DMS79 (cell line): ENCODE results near the gene COX10.
"Not testable (repeated sequence)": the region's sequence is repeated elsewhere in the genome, so short reads cannot be mapped to it uniquely, and the experiment has no call there.

Experiments
- DNase-seq: peaks from one replicate; lab custom pipeline; 2025; lab: John Stamatoyannopoulos, UW

The COX10 gene

DNA sequence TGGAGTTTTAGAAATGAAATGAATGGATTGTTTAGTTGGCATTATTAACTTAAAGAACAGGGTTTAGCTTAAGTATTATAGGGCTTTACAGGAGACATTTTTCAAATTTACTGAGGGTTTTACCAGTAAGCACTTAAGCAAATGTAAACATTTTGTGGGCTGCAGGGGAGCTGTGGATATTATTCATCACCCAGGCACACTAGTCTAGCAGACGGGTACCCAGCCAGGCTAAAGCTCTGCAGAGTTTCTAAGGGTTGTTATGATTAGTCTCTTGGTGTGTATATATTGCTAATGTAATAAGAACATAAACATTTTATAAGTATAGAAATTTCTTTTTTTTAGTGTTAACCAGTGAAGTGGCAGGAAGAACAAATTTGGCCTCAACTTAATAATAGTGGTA, 110.6 kb downstream of the COX10 start:
- not testable (repeated sequence) for DNase-seq

DNA sequence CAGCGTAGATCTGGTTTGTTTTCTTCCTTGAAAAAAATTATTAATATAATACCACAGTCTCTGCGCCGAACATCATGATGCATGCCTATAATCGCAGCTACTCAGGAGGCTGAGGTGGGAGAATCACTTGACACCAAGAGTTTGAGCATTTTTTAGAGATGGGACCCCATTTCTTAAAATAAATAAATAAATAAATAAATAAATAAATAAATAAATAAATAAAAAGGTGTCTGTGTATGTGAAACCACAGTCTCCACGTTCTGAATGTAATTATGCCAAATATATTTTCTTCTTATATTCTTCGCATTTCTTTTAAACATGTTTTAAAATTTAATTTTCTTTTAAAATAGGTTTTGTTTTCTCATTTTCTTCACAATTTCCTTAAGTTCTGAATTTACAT, 112.8 kb downstream of the COX10 start:
- DNase-seq: not testable (repeated sequence)

DNA sequence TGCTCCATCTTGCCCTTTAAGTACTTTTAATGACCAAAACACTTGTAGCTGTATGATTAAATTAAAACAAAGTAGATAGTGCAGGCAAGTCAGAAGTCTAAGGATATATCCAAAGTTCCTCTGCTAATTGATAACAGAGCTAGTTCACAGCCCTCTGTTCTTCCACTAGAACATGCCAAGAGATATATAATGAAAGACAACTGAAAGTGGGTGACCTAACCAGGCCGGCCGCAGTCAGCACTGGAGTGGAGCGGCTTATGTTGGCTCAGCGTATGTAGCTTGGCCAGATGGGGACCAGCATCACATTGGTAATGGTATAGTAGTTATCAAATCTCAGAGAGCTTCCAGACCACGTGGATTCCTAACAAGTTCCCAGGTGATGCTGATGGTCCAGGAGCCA, 115.2 kb downstream of the COX10 start:
- not testable (repeated sequence) for DNase-seq

DNA sequence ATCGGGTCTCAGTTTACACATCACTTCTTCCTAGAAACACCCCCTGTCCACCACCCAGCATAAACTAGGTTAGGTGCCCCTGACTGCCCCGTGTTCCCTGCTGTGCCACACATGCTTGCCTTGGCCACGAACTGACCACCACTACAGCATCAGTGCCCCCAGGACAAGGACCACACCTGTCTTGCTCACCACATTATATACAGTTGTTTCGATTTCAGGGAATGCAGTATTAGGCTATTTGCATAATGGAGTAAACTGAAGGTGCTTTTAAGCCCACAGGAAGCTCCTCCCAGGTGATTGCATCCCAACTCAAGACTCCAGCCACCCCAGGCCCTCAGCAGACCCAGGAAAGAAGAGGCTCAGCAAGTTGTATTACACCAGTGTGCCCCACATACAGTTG, 117.1 kb downstream of the COX10 start:
- not testable (repeated sequence) for DNase-seq

DNA sequence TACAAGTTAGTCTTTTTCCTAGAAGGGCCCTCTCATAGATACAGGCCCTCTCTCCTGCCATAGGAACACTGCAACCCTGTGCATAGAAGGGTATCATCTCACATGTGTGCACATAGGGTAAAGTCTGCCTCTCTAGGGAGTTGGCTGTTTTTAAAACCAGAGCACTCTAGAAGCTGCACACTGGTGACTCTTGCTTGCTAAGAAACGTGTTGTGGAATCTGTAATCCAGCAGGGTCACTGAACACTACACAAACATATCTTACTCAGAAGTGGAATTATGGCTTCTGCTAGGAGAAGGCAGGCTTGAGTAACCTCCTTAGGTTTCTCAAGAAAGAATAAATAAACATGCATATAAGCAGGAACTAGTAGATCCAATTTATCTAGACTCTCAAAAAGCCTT, 121.5 kb downstream of the COX10 start:
- DNase-seq: not testable (repeated sequence)

DNA sequence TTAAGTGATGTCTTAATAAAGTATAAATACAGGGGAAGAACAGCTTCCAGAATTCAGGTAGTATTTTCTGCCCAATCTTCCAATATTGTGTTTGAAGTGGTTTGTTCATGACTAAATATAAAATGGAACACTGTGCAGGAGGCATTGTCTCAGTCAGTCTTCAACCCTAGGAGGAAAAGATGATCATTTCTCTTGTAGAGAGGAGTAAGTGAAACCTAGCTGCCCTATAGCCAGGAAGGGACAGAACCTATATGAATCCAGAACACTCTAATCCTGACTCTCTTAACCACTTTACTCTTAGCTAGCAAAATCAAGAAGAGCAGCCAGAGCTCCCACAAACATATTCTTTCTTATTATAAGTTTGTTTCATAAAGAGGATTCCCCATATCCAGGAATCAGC, 122.2 kb downstream of the COX10 start:
- DNase-seq: not testable (repeated sequence)

DNA sequence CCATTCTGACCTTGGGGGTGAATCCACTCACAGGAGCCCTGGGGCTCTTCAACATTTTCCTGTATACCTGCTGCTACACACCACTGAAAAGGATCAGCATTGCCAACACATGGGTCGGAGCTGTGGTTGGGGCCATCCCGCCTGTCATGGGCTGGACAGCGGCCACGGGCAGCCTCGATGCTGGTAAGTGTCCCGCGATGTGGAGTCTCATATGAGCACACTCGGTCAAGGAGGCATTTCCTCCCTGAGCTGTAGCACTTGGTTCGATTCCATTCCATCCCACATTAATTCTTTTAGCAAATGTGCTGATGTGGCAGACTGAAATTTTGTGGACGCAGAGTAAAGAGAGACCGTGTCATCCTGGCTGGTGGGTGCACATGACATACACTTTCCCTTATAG, 122.7 kb downstream of the COX10 start:
- not testable (repeated sequence) for DNase-seq

DNA sequence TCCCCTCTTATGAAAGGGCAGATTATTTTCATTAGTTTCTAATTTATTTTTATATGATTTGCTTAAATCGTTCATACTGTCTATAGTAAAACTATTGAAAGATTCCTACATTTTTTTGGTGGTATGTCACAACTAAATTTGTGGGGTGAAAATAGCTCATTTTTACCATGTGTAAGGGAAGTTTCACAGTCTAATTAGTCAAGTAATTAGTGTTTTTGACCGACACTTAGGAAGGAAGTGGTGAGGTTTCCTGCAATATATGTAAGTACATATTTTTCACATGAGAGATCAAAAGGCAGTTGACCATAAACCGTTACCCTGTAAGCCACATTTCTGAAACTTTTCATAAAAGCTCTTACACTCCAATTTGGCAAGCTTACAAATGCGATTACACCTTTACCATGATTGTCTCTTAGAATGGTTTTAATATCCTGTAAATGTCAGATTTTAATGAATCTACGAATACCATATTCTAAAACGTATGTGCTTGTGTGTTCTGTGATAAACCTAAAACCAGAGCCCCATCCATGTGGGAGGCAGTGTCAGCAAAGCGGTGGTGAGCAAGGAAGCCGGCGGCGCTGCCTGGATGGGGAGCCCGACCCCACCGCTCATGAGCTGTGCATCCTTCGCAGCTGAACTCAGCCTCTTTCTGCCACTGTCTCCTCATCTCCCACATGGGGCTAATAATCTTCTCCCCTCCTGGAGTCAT, 123.5 kb downstream of the COX10 start:
- DNase-seq: not testable (repeated sequence)

DNA sequence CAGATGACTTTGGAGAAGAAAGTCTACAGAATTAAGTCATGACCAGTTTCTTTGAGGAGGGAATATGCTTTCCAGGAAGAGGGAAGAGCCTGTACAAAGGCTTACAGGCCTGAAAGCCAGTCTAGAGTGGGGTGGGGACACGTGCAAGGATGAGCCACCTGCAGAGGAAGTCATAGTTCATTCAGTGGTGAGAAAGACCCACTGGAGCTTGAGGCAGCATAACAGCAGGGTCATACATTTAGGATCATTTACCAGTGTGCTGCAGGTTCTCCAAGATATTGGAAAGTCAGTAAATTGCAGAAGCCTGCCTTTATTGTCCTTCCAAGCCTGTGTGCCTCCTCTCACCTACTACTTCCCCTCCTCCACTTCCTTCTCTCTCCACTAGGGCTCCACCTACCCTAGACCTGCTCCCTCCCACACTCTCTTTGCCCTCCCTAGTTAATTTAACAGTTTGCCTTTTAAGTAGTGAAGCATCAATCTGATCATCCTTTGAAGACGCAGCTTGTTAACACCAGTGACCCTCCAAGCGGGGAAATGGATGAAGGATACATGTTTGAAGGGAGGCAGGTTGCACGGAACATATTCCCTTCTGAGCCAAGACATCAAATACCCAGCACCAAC, 127.2 kb downstream of the COX10 start:
- no peak for DNase-seq

DNA sequence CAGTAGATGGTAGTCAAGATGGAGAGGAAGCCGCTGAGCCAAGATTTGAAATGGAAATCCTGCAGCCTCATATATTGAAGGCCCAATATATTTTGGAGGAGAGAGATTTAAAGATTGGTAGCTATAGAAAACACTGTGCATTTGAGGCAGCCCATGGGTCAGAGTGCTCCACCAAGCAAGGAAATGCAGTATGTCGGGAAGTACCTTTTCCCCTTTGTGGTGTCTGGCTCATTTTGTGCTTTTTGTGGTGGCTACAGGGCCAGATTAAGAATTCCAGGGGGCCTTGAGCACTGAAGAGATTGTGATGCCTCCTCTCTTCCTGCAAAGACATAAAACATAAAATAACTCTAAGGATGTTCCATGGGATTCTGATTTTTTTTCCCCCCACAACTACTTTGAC, 127.8 kb downstream of the COX10 start:
- no peak for DNase-seq

DNA sequence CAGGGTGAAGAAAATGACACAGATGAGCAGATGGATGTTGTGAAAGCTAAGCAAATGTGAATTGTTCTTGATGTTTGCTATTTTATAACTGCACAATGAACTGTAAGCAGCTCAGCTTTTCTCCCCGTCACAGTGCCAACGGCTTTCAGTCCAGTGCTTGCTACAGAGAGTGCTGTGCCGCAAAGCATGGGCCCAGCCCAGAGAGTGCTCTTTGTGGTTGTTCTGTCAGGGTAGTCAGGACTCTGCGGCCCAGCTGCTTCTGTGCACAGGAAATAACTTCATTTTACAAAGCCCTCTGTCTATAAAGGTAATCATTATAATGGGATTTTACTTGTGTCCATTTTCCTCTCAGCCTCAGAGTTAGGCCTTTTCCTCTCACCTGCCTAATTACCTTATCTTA, 128.3 kb downstream of the COX10 start:
- no peak for DNase-seq

DNA sequence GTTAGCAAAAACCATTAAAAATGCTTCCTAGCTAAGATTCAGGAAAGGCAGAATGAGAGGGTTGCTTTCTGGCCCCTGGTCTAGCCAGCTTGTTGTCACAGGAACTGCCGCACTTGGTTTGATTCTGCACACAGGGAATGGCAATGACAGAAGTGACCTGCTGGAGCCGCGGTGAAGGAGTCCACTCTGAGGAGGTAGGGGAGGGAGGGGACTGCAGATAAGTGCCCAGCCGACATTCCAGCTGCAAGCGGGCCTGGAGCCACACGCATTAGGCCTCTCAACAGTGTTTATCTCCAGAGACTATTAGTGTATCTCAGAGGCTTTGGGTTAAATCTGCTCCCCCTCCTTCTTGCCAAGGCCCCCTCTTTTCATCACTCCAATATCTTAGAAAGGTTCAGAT, 128.7 kb downstream of the COX10 start:
- DNase-seq: no peak

DNA sequence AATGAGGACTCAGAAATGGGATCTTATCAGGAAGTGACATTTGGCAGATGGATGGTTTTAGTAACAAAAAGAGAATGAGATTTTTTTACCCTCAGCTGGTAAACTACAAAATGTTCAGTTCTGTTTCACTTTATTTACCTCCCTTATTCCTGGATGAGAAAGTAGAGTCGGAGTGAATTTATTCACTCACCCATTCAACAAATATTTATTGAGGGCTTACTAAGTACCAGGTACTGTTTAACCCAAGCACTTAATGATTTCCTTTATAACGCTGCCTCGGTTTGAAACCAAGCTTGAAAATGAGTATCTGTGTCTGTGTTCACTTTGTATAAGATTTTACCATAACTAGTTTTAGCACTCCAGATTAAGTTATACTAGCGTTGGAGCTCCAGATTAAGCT, 129.3 kb downstream of the COX10 start:
- no peak for DNase-seq

DNA sequence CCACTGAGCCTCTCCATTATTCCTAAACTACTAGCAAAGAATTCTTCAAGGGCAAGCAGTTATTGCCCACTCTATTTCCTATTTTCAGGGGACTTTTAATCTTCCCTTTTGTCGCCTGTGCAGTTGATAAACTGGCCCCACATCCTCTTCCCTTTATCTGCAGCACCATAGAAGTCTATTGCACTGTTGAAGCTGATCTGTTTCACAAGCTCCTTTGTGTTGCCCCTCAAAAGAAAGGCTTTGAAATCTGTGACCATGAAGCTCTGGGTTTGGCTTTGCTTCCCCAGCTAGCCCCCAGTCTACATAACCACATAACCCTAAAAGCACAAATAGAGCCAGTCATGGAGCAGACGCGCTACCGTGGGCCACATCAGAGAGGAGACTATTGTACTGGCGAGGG, 130.3 kb downstream of the COX10 start:
- no peak for DNase-seq

DNA sequence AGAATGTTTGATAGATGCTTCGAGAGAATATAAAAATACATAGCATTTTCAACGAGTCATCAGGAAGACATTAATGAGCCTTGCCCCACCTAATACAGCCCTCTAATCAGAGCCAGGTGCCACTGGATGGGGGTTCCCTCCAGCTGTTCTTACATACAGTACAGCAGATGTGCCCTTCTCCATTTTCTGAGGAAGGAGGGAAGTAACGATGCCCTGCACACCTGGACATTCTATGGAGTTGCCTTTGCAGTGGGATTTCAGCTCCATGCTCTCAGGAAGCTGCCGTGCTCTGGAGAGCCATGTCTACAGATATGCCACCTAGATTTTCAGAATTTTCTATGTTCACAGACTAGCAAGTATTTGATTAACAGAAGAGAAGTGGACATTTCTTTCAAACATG, 131.1 kb downstream of the COX10 start:
- no peak for DNase-seq

DNA sequence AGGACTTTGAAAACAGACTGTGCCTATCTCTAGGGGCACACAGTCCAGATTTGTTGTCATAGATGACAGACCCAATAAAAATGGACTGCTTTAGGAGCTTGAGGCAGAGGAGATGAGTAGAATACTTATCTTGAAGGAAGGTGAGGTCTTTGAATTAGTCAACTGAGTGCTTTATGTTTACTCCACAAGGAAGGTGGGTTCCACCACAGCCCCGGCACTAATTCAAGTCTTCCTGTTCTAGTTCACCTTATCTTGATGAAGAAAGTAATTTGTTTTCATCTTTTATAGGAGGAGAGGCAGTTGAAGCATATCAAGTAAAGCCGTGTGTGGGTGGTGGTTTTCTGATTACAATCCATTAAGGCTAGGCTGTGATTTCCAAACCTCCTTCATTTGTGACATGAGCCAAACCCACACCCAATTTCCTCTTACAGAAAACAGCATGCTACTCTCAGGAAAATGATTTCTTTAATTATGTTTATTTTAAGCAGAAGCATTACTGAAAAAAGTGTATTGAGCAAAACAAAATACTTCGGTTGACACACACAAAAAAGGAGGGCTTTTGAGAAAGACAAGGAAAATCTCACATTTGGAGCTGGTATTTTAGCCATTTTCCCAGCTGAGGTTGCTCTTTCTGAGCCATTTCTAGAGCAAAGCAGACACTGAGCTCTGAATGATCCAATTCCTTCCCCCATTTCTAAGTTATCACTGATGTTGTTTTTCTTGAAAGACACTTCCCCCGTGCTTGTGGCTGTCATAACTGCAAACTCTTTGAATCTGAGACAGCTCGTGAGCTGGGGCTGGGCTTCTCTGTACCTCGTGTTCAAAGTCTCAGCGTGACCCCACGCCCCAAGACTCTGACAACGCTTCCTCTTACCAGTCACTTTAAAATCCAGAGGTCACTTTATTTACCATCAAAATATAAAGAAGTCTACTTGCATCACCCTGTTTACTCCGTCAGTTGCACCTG, 132.0 kb downstream of the COX10 start:
- DNase-seq: no peak

DNA sequence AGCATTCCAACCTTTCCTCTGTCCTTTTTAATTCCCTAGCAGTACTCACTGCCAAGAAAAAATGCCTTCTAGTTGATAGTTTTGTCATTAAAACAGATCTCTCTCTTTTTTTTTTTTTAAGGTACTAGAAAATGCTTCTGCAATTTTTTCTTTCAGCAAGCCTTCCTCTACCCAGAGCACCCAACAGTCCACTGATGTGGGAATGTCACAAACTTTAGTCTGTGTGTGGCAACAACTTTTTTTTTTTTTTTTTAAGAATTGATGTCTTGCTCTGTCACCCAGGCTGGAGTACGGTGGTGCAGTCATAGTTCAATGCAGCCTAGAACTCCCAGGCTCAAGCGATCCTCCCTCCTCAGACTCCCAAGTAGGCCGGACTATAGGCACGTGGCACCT, 132.7 kb downstream of the COX10 start:
- no peak for DNase-seq

DNA sequence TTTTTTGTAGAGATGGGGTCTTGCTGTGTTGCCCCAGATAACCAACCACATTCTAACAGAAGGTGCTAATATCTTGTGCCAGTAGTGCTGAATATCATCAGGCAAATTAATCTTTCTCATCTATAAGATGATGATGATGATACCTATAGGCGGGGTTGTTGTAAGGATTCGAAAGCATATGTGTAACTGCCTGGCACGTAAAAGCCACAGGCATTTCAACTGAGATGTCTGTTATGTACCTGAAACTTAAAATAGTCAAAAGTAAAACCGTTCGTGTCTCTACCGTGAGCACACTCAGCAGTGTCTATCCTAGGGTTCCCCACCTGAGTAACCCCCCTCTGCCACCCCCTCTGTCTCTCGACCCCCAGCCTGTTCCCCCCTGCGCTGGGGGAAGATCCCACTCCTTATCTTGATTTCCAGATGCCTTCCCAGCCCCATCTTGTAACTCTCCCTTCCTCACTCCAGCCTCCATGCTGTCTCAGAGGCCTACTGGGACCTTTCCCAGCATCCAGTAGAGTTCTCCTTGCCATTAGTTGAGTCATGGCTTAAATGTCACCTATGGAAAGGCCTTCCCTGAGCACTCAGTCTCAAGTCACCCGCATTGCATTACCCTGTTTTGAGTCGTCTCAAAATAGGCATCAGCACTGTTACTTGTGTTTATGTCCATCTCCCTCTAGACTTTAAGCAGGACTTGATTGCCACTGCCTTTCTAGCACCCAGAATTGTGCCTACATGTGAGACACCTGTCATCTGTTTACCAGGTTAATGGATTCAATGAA, 133.3 kb downstream of the COX10 start:
- DNase-seq: no peak

DNA sequence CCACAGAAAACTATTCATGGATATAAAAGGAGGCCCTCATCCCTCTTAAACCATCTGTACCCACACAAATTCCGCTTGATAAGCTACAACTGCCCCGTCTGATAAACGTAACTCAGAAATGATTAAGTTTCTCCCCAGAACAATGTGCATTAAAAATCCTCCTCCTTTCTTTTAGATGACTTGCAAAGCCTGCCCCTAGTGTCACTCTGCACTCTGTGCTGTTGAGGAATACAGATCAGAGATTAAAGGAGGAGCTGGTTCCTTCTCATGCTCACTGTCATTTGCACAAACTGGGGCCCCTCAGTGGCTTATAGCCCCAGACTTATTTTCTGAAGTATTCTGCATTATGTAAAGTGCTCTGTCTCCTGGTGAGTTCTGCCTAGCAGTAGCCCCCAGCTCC, 134.1 kb downstream of the COX10 start:
- no peak for DNase-seq

DNA sequence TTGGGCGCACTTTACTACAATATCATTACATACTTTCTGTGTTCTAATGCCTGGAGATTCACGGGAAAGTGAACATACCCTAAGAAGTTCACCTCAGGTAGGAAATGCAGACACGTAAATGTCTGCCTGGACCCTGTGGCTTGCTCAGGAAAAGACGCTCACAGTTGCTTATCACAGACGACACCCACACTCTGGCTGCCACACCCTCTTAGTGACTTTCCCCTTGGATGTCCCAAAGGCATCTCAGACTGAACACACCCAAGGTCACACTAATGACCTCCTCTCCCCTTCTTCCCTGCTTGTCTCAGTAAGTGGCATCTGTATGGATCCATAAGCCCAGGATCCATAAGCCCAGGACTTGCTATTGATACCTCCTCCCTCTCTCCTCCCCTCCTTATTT, 134.8 kb downstream of the COX10 start:
- no peak for DNase-seq

DNA sequence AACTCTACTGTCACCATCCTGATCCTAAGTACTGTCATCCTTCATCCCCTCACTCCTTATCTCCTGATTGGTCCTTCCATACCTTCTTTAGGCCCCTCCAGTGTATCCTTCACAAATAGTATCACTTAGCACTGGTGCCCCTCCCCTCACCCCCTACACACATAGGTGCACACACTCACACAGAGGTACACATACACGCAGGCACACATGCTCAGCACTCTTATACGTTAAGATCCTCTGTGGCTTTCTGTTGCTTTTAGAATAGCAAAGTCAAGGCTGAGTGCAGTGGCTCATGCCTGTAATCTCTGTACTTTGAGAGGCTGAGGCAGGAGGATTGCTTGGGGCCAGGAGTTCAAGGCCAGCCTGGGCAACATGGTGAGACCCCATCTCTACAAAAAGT, 135.2 kb downstream of the COX10 start:
- DNase-seq: no peak

DNA sequence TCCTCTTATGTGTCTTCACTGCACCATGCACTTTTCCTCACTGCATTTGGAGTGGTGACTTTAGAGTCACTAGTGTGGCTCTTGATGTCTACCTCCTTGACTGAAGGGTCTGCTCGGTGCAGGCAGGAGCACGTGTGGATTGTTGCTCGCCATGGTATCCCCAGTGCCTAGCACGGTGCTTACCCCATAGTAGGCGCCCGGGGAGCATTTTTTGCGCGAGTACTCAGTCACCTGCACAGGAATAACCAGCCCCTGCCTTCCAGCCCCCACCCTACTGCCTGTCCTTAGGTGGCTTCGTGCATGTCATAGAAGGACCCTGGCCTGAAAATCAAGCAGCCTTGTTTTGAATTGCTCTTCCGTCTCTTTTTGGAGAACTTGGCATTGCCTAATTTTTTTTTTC, 136.1 kb downstream of the COX10 start:
- no peak for DNase-seq
